HG02759 (cell line): ENCODE data around the gene DAGLA.

Experiments used
- ATAC-seq: cut with Tn5 transposase; IDR thresholded peaks from one replicate; pipeline ENCODE4 v1.9.1; 2021; ENCODE audit warnings: mild to moderate bottlenecking, moderate library complexity; ENCODE audit not compliant: unreplicated experiment

DAGLA gene

DNA sequence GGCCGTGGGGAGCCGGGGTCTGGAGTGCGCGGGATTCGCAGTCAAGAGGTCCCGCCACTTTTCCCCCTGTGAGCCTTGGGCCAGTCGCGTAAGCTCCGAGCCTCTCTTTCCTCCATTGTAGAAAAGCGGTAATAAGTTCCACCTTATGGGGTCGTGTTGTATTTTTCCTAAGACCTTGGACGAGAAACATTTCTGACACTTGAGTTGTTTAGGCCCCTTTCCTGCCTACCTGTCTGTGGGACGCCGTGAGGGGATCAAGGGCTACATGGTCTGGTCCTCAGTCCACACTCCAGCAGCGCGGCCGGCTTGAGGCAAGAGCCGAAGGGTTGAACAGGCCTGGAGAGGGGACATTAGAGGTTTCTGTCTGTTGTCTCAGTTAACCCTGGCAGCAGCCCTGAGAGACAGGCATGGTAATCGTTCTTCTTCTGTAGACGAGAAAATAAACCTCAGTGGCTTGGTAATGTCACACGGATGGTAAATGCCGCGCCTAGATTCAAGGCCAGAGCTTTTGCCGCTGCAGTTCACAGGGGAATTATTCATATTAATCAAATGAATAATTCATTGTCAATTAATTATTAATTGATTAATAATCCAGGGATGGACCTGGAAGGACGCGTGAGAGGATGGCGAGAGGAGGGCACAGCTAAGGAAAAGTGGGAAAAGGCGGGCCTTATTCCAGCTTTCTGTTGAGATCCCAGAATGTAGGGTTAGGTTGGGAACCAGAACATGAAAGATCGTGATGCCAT, 113.1 kb downstream of the DAGLA start:
- ATAC-seq: peak; percentile 7

DNA sequence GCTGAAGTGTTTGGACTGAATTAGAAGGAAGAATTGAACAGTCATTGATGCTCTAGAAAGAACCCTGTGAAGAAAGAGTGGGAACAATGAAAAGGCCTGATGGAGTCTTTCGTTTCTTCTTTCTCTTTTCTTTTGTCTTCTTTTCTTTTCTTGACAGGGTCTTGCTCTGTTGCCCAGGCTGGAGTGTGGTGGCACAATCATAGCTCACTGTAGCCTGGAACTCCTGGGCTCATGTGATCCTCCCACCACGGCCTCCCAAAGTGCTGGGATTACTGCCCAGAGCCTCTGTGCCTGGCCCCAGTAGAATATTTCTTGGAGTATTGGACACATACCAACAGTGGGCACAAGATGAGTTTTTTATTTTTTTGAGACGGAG, 113.6 kb downstream of the DAGLA start:
- ATAC-seq: no peak

DNA sequence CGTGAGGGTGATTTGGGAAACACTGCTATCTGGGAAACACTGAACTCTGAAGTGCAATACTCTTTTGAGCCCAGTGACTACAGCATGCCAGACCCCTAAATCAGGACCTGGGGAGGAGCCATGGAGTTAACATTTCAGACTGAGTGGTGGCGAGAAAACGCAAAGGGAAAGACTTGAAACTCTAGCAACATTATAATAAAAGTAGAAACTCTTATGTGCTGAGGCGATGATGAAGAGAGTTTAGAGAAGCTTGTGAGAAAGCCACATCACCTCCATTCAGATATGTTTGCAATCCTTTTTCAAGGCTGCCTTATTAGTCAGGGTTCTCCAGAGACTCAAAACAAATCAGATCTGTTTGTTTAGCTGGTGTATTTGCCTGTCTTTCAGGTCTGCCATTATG, 114.4 kb downstream of the DAGLA start:
- no peak for ATAC-seq

DNA sequence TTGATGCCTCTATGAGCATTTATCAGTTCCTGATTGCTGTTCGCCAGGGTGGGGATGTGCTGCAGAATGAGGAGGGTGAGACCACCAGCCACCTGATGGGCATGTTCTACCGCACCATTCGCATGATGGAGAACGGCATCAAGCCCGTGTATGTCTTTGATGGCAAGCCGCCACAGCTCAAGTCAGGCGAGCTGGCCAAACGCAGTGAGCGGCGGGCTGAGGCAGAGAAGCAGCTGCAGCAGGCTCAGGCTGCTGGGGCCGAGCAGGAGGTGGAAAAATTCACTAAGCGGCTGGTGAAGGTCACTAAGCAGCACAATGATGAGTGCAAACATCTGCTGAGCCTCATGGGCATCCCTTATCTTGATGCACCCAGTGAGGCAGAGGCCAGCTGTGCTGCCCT, 115.3 kb downstream of the DAGLA start:
- ATAC-seq: no peak

DNA sequence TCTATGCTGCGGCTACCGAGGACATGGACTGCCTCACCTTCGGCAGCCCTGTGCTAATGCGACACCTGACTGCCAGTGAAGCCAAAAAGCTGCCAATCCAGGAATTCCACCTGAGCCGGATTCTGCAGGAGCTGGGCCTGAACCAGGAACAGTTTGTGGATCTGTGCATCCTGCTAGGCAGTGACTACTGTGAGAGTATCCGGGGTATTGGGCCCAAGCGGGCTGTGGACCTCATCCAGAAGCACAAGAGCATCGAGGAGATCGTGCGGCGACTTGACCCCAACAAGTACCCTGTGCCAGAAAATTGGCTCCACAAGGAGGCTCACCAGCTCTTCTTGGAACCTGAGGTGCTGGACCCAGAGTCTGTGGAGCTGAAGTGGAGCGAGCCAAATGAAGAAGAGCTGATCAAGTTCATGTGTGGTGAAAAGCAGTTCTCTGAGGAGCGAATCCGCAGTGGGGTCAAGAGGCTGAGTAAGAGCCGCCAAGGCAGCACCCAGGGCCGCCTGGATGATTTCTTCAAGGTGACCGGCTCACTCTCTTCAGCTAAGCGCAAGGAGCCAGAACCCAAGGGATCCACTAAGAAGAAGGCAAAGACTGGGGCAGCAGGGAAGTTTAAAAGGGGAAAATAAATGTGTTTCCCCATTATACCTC, 115.8 kb downstream of the DAGLA start:
- no peak for ATAC-seq
